HG02588 (cell line): ENCODE data around the gene GTF3C5.

Experiments
- ATAC-seq: cut with Tn5 transposase; IDR thresholded peaks from one replicate; pipeline ENCODE4 v1.9.1; 2021; ENCODE audit warnings: mild to moderate bottlenecking, moderate library complexity; ENCODE audit not compliant: unreplicated experiment

Gene GTF3C5

DNA sequence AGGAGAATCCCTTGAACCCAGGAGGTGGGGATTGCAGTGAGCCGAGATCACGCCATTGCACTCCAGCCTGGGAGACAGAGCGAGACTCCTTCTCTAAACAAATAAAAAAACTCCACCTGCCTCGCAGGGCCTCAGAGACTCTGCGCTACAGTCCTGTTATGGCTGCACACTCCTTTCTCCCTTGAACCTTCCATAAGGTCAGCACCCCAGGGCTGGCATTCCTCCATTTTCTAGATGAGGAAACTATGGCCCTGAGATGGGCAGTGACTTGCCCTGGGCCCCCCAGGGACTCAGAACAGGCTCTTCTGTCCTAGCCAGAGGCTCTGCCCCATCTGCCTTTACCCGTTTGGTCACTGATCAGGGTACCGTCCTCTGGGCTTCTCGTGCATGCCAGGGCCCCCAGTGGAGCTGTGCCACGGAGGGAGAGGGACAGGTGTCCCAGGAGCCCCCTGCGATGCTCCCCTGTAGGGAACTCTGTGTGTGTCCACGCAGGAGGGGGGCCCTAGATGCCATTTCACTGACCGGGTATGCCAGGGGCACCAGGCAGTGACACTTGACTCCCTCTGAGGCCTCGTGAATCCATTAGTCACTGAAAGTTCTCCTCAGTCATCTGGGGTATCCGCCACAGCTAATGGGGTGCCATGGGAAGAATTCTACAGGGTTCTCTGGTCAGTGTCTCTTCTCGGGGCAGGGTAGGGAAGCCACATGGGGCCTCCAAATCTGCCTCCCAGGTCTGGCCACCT, 74.1 kb downstream of the GTF3C5 start:
- no peak for ATAC-seq

DNA sequence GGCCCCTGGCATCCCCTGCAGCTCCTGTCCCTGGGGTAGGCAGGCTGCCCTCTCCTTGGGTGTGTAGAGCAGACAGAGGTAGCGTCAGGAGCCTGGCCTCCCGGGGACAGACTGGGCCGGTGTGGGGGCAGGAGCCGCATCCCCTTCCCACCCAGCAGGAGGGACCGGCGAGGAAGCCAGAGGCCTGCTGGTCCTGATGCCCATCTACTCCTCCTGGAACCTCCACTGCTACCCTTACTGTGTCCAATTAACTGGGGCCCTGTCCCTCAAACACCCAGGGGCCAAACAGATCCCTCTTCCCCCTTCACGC, 74.6 kb downstream of the GTF3C5 start:
- ATAC-seq = no peak

GRCh38 chr9:133106511-133107244, 75.9 kb downstream of the GTF3C5 start:
- no peak for ATAC-seq

DNA sequence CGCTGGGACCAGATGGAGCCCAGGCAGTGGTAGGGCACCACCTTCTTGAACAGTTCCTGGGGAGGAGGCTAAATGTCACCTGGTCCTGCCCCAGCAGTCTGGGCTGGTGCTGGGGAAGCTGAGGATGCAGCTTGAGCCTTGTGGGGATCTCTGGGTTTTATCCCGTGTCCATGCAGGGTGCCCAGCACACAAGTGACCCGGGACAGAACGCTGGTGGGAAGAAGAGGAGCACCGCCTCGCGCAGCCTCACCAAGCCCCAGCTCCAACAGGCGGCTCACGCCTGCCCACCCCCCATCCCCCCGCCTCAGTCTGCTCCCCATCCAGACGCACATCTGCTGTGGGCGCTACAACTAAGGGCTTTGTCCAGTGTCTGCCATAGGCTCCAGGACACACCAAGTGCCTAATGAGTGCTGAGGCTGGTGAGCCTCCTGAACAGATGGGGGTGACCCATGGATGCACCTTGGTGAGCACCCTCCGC, 76.5 kb downstream of the GTF3C5 start:
- no peak for ATAC-seq
